GM19438 (cell line): ENCODE data around the gene TLCD2.
"Not testable (repeated sequence)": the region's sequence is repeated elsewhere in the genome, so short reads cannot be mapped to it uniquely, and the experiment has no call there.

ENCODE experiments used
- ATAC-seq: cut with Tn5 transposase; IDR thresholded peaks from one replicate; pipeline ENCODE4 v1.9.1; 2021; ENCODE audit warnings: low read depth; ENCODE audit not compliant: unreplicated experiment

The TLCD2 gene

GRCh38 chr17:1695365-1695764 lies 14.8 kb downstream of the TLCD2 start:
- ATAC-seq: no peak

GRCh38 chr17:1693339-1693738 lies 16.8 kb downstream of the TLCD2 start:
- no peak for ATAC-seq

GRCh38 chr17:1690544-1691221 lies 19.5 kb downstream of the TLCD2 start:
- no peak for ATAC-seq

- ATAC-seq: not testable (repeated sequence)
Measured at GRCh38 chr17:1688405-1688804, 21.8 kb downstream of the TLCD2 start.

- no peak for ATAC-seq
Measured at GRCh38 chr17:1686086-1686485, 24.1 kb downstream of the TLCD2 start.

GRCh38 chr17:1684378-1685189 lies 25.6 kb downstream of the TLCD2 start, which contains the start of gene PRPF8:
Gene PRPF8, minus strand, starts transcription at chr17:1684867. Its CDS starts 296 bp downstream, at chr17:1684571.
- ATAC-seq: peak; percentile 98

GRCh38 chr17:1683459-1683858 lies 26.7 kb downstream of the TLCD2 start:
- ATAC-seq: no peak

GRCh38 chr17:1676401-1676800 lies 33.8 kb downstream of the TLCD2 start:
- ATAC-seq: no peak

- no peak for ATAC-seq
Measured at GRCh38 chr17:1673041-1673785, 37.0 kb downstream of the TLCD2 start.

GRCh38 chr17:1663934-1664333 lies 46.2 kb downstream of the TLCD2 start:
- ATAC-seq: not testable (repeated sequence)

GRCh38 chr17:1661045-1661444 lies 49.1 kb downstream of the TLCD2 start:
- no peak for ATAC-seq

- no peak for ATAC-seq
Measured at GRCh38 chr17:1658100-1658499, 52.1 kb downstream of the TLCD2 start.

GRCh38 chr17:1653735-1654134 lies 56.4 kb downstream of the TLCD2 start:
- no peak for ATAC-seq

- ATAC-seq: not testable (repeated sequence)
Measured at GRCh38 chr17:1652794-1653193, 57.4 kb downstream of the TLCD2 start.
